ENCODE results near the gene IQCN. TPM values are rescaled to one million over a fixed set of nuclear protein-coding genes. Genes with fewer than 3 reads are reported as not detected.

The IQCN gene
- polyA plus RNA-seq, 6 donors from 2014 or later, result 0.69 to 1.9 (median 1.1) TPM; not detected in 1

DNA sequence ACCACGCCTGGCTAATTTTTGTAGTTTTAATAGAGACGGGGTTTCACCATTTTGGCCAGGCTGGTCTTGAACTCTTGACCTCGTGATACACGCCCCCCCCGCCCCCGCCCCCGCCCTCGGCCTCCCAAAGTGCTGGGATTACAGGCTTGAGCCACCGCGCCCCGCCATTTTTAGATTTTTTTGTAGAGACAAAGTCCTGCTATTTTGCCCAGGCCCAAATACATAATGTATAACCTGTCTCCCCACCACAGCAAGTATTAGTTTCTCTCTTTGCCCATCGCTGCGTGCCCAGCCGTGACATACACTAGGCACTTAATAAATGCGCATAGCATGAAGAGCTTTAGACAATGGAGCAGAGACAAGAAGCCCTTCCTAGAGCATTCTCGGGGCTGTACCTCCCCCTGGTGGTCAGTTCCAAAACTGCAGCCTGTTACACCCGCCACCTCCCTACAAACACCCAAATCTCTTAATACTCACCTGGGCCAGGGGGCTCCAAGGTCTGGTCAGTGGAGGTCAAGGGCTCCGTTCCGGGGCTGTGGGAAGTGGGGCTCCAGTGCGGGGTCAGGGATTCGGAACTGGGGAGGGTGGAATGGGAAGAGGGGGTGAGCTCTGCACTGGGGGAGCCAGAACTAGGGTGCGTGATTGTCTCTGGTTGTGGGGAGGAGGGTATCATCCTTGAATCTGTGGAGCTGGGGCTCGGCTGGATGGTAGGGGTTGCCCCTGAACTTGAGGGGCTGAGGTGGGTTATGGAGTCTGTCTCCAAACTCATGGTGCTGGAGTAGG lies 22.5 kb downstream of the IQCN start:
- Mint-ChIP-seq H3K4me1 (peaks cover 30 to 34% (median 30%) of the 10 kb centered on the region in 3 donors), H3K36me3 (no peaks in the 10 kb centered on the region), H3K4me3 (peak overlapping the region in 2 of 8 donors; percentile 5 to 71), H3K27ac (peak overlapping the region in 4 of 6 donors; percentile 1 to 78 (median 46)), H3K9me3 (no peaks in the 10 kb centered on the region), H3K27me3 (peaks cover 0 to 23% (median 18%) of the 10 kb centered on the region in 3 donors)
- DNase-seq, result peak; percentile 75
- ATAC-seq (ENCODE audit: low read depth in 2 of 2), result peak; percentile 24 to 46

DNA sequence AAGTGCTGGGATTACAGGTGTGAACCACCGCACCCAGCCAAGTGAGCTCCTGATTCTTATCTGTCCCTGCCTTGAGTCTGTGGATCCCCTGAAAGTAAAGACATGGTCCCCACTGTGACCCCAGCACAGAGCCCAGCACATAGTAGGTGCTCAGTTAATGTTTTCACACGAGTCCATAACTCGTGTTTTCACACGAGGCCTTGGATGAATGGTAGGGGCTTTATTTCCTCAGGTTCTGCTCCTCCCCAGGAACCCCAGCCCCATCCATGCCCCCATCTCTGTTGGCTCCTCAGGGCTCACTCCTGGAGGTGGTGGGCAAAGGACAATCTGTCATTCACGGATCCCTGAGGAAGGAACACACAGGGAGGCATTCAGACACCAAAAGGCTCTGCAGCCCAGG lies 24.4 kb downstream of the IQCN start:
- H3K4me1 Mint-ChIP-seq, result peaks cover 22 to 25% (median 25%) of the 10 kb centered on the region in 3 donors
- H3K27me3 Mint-ChIP-seq, result peaks cover 0 to 27% (median 18%) of the 10 kb centered on the region in 3 donors
- DNase-seq, result no peak
- no peaks in the 10 kb centered on the region for H3K9me3 Mint-ChIP-seq
- no peaks in the 10 kb centered on the region for H3K36me3 Mint-ChIP-seq
- ATAC-seq (ENCODE audit: low read depth in 2 of 2), result no peak
- H3K4me3 Mint-ChIP-seq, result no peak overlapping the region
- no peak overlapping the region for H3K27ac Mint-ChIP-seq

DNA sequence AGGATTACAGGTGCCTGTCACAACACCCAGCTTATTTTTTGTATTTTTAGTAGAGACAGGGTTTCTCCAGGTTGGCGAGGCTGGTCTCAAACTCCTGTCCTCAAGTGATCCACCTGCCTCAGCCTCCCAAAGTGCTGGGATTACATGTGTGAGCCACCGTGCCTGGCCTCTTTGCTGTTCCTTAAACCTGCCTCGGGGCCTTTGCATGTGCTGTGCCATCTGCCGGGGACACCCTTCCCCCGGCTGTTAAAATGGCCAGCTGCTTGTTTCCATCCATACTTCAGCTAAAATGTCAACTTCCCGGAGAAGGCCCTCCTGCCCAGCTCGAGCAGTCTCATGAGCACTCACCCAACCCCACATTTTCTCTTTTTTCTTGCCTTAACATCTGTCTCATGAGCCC lies 29.0 kb downstream of the IQCN start:
- ATAC-seq (ENCODE audit: low read depth in 2 of 2) (no peak), DNase-seq (no peak)
- Mint-ChIP-seq H3K9me3 (no peaks in the 10 kb centered on the region), H3K27me3 (peaks cover 4 to 28% (median 16%) of the 10 kb centered on the region in 3 donors), H3K27ac (no peak overlapping the region), H3K4me1 (no peaks in the 10 kb centered on the region), H3K36me3 (no peaks in the 10 kb centered on the region), H3K4me3 (no peak overlapping the region)

DNA sequence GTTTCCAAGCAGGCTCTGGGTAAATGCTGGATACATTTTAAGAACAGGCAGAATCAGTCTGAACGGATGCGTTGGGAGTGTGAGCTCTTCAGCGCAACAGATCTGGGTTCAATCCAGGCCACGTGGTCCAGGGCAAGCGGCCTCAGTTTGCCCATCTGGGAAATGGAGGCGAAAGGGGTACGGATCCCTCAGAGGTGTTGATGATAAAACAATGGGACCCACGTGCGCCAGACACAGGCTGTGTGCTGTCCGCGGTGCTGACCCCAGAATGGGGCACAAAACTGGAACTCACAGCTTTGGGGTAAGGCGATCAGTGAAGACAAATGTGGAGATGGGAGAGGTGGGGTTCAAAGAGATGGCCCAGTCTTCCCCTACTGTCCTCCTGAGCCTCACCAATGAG lies 34.9 kb downstream of the IQCN start:
- DNase-seq, result no peak
- Mint-ChIP-seq H3K36me3 (no peaks in the 10 kb centered on the region), H3K9me3 (peaks cover 0 to 4% (median 0%) of the 10 kb centered on the region in 7 donors), H3K27me3 (peaks cover 20 to 51% (median 42%) of the 10 kb centered on the region in 3 donors), H3K4me3 (no peak overlapping the region), H3K4me1 (no peaks in the 10 kb centered on the region), H3K27ac (no peak overlapping the region)
- no peak for ATAC-seq (ENCODE audit: low read depth in 2 of 2)

DNA sequence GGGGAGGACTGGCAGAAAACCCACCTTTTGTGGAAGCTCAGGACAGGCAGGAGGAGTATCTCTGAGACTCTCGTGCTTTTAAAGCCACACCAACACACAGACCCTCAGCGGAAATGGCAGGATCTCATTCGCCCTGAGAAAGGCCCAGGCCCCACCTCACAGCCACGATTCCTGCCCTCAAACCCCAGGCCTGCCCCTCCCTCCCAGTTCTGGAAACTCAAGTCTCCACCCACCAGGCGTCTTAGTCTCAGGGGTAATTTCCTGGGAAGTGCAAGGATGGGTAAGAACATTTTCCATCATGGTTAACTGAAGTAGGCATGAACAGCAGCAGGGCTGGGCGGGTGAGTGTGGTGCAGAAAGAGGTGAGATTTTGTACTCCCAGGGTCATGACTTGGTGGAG lies 40.1 kb downstream of the IQCN start:
- Mint-ChIP-seq H3K4me1 (peaks cover 19 to 29% (median 26%) of the 10 kb centered on the region in 3 donors), H3K9me3 (peaks cover 2 to 14% (median 8%) of the 10 kb centered on the region in 7 donors), H3K27me3 (peaks cover 54 to 84% (median 79%) of the 10 kb centered on the region in 3 donors), H3K4me3 (no peak overlapping the region), H3K36me3 (peaks cover 0 to 11% of the 10 kb centered on the region in 2 donors), H3K27ac (no peak overlapping the region)
- ATAC-seq (ENCODE audit: low read depth in 2 of 2) (no peak), DNase-seq (no peak)

DNA sequence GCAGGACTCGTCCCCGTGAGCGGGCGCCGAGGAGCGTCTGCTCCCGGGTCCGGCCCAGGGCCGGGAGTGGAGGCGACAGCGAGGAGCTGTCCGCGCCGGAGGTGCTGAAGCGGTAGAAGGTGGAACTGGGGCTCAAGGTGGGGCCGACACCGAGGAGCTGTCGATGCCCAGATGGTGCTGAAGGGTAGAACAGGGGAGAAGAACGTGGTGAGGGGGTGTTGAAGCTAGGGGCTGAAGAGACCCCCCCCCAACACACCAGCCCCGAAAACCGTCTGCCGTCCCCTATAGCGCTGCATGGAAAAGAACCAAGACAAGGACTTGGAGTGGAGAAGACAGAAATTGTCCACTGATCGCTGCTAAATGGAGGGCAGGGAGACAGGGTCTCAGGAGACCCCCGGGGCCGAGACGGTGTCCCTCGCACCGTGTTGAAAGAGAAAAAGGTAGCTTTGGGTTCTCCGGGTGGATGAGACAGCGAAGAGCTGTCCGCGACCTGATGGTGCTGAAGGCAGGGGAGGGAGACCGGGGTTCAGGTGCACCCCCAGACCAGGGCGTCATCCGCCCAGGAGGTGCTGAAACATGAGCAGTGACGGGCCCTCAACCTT lies 40.9 kb downstream of the IQCN start:
- Mint-ChIP-seq H3K9me3 (peaks cover 2 to 14% (median 8%) of the 10 kb centered on the region in 7 donors), H3K4me3 (peak overlapping the region in 4 of 8 donors; percentile 6 to 68 (median 32)), H3K27me3 (peaks cover 54 to 81% (median 75%) of the 10 kb centered on the region in 3 donors), H3K36me3 (peaks cover 0 to 11% of the 10 kb centered on the region in 2 donors), H3K27ac (no peak overlapping the region), H3K4me1 (peaks cover 19 to 29% (median 26%) of the 10 kb centered on the region in 3 donors)
- ATAC-seq (ENCODE audit: low read depth in 2 of 2) (peak; percentile 61 to 69), DNase-seq (peak; percentile 50)

DNA sequence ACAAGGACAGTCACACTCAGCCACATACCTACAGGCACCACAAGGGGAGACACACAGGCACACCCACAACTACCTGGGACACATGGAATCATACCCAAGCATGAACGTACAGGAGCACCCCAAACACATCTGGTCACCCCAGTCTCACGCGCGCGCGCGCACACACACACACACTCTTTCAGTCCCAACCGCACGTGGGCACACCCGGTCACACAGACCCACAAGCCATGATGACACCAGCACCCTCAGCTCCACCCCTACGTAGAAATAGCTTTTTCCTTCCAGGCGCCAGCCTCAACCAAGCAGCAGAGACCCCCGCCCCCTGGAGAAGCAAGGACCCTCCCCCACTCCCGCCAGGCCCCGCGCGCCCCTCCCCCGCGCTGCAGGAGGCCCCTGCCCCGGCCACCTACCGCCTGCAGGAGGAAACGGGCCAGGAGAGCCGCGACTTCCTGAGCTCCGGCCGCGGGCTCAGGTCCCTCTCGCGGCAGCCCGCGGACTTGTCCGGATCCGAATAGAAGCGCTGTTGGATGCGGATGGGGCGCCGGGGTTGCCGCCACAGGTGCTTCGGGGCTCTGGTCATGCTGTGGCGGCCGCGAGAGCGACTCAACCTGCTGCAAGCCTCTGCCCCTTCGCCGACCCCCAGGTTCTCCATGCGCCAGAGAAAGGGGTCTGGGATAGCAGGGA lies 41.6 kb downstream of the IQCN start:
- H3K27ac Mint-ChIP-seq, result peak overlapping the region in 1 of 6 donors; percentile 88
- H3K27me3 Mint-ChIP-seq, result peaks cover 54 to 85% (median 79%) of the 10 kb centered on the region in 3 donors
- peaks cover 2 to 14% (median 8%) of the 10 kb centered on the region in 7 donors for H3K9me3 Mint-ChIP-seq
- peaks cover 24 to 30% (median 26%) of the 10 kb centered on the region in 3 donors for H3K4me1 Mint-ChIP-seq
- peak in 1 of 2 donors; percentile 11 for ATAC-seq (ENCODE audit: low read depth in 2 of 2)
- peaks cover 0 to 11% of the 10 kb centered on the region in 2 donors for H3K36me3 Mint-ChIP-seq
- peak overlapping the region in 2 of 8 donors; percentile 42 to 63 for H3K4me3 Mint-ChIP-seq
- no peak for DNase-seq

DNA sequence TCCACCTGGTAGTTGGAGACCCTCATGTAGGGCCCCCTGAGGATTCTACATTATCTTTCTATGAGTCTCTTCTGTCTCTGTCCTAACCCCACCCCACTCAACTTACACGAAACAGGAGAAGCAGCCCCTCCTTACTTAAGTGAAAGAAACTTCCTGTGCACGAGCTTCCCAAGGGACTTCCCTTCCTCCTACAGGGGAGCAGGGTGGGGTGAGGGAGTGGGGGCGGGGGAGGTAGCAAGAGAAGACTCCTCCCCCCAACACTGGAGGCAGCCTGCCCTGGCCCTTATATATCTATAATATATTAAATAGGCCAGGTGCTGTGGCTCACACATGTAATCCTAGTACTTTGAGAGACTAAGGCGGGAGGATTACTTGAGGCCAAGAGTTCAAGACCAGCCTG lies 42.5 kb downstream of the IQCN start:
- peaks cover 27 to 39% (median 29%) of the 10 kb centered on the region in 3 donors for H3K4me1 Mint-ChIP-seq
- peaks cover 59 to 90% (median 85%) of the 10 kb centered on the region in 3 donors for H3K27me3 Mint-ChIP-seq
- DNase-seq (no peak), ATAC-seq (ENCODE audit: low read depth in 2 of 2) (no peak)
- H3K4me3 Mint-ChIP-seq, result no peak overlapping the region
- peaks cover 2 to 14% (median 8%) of the 10 kb centered on the region in 7 donors for H3K9me3 Mint-ChIP-seq
- H3K27ac Mint-ChIP-seq, result no peak overlapping the region
- peaks cover 0 to 11% of the 10 kb centered on the region in 2 donors for H3K36me3 Mint-ChIP-seq

DNA sequence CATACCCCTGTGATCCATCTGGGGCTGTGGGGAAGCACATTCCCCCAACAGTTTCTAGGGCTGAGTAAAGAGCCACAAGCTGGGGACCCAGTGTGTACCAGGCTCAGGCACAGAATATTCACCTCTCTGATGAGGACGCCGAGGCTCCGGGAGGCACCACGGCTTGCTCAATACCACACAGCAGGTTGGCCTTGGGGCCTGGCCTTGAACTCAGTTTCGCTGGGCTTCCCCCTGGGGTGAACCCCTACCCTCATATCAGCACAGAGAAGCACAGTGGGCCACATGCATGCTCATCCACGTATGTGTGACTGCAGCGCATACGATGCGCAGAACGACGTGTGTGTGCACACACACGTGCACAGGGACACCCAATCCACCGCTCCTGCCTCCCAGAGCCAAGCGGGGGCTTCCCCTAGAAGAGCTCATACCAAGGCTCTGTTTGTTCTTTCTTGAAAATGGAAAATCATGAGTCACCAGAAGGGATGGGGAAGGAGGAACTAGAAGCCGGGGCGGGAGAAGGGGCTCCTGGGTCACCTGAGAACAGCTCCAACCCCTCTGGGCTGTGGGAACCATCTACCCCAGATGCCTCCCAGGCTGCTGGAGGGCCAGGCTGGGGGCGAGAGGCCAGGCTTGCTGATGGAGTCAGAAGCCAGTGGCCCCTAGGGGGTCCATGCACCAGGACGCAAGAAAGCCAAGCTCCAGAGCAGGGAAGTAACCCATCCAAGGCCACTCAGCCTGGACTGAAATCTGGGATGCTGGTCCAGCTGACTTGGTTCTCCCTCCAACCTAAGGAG lies 43.1 kb downstream of the IQCN start:
- peaks cover 56 to 87% (median 85%) of the 10 kb centered on the region in 3 donors for H3K27me3 Mint-ChIP-seq
- peak overlapping the region in 1 of 6 donors; percentile 72 for H3K27ac Mint-ChIP-seq
- no peak for DNase-seq
- no peak for ATAC-seq (ENCODE audit: low read depth in 2 of 2)
- H3K4me3 Mint-ChIP-seq, result peak overlapping the region in 1 of 8 donors; percentile 39
- H3K4me1 Mint-ChIP-seq, result peaks cover 29 to 42% (median 31%) of the 10 kb centered on the region in 3 donors
- peaks cover 0 to 11% of the 10 kb centered on the region in 2 donors for H3K36me3 Mint-ChIP-seq
- H3K9me3 Mint-ChIP-seq, result peaks cover 2 to 14% (median 8%) of the 10 kb centered on the region in 7 donors

DNA sequence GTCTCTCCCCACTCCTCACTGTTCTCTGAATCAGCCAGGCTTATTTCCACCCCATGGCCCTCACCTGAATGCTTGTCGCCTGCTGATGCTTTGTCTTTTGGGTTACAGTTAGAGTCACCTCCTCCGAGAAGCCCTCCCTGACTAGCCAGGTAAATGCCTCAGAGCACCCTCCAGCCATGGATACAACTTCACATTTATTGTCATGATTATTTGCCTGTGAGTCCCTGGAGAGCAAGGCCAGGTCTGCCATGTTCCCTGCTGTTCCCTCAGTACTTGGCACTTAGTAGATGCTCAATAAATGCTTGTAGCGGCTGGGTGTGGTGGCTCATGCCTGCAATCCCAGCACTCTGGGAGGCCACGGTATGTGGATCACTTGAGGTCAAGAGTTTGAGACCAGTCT lies 44.3 kb downstream of the IQCN start:
- H3K4me1 Mint-ChIP-seq, result peaks cover 34 to 53% (median 40%) of the 10 kb centered on the region in 3 donors
- ATAC-seq (ENCODE audit: low read depth in 2 of 2) (no peak), DNase-seq (no peak)
- H3K27ac Mint-ChIP-seq, result no peak overlapping the region
- peaks cover 53 to 87% (median 85%) of the 10 kb centered on the region in 3 donors for H3K27me3 Mint-ChIP-seq
- peak overlapping the region in 1 of 8 donors; percentile 62 for H3K4me3 Mint-ChIP-seq
- H3K36me3 Mint-ChIP-seq, result peaks cover 0 to 11% of the 10 kb centered on the region in 2 donors
- peaks cover 2 to 13% (median 8%) of the 10 kb centered on the region in 7 donors for H3K9me3 Mint-ChIP-seq

DNA sequence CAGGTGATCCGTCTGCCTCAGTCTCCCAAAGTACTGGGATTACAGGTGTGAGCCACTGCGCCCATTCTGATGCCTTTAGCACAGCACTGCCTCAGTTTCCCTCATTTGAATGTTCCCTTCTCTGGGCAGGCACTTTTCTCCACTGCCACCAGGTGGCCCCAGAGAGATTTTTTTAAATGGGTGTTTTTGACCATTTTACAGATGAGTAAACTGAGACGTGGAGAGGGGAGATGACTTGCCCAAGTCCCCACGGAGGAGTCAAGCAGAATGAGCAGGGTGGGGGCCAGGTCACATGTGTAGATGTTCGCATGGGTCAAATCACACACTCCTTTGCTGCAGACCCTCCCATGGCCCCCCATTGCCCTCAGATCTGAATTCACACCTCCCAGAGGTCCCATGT lies 44.8 kb downstream of the IQCN start:
- DNase-seq (no peak), ATAC-seq (ENCODE audit: low read depth in 2 of 2) (no peak)
- H3K27me3 Mint-ChIP-seq, result peaks cover 56 to 87% (median 86%) of the 10 kb centered on the region in 3 donors
- H3K27ac Mint-ChIP-seq, result no peak overlapping the region
- H3K4me3 Mint-ChIP-seq, result no peak overlapping the region
- H3K9me3 Mint-ChIP-seq, result peaks cover 2 to 13% (median 8%) of the 10 kb centered on the region in 7 donors
- peaks cover 38 to 57% (median 44%) of the 10 kb centered on the region in 3 donors for H3K4me1 Mint-ChIP-seq
- H3K36me3 Mint-ChIP-seq, result peaks cover under 1 to 11% of the 10 kb centered on the region in 2 donors

DNA sequence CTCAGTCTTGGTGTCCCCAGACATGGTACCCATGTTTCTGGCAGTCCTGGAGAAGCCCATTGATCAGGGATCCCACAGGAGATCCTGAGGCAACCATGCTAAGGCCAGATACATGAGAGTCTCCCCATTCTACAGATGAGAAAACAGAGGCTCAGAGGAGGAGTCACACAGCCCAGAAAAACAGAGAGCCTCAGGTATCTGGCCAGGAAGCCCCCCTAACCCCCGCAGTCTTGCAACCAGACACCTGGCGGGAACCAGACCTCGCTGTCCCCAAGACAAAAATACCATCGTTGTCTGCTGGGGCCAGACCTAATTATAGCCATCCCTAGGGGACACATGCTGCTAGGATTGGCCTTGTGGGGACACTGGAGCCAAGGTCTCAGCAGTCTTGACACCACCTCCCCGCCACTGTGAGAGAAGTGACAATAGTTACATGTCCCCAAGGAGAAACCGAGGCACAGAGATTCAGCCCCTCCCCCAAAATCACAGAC lies 46.4 kb downstream of the IQCN start:
- peaks cover 0 to 6% (median 4%) of the 10 kb centered on the region in 7 donors for H3K9me3 Mint-ChIP-seq
- peaks cover 36 to 61% (median 43%) of the 10 kb centered on the region in 3 donors for H3K4me1 Mint-ChIP-seq
- ATAC-seq (ENCODE audit: low read depth in 2 of 2) (no peak), DNase-seq (no peak)
- no peak overlapping the region for H3K27ac Mint-ChIP-seq
- peaks cover under 1 to 3% of the 10 kb centered on the region in 2 donors for H3K36me3 Mint-ChIP-seq
- H3K4me3 Mint-ChIP-seq, result no peak overlapping the region
- peaks cover 57 to 84% (median 81%) of the 10 kb centered on the region in 3 donors for H3K27me3 Mint-ChIP-seq

All from naive B cell (primary cell).